CD4-positive, alpha-beta memory T cell (primary cell): ENCODE measurements around the gene PGLYRP1. TPM values are rescaled to one million over a fixed set of nuclear protein-coding genes. Genes with fewer than 3 reads are reported as not detected.

Experiments
- CTCF ChIA-PET: fragments of 350-600 bp; sonication (Branson Sonifier 250); formaldehyde crosslinking; loops from one replicate; lab custom pipeline; 2021; ENCODE audit warnings: inconsistent platforms; ENCODE audit not compliant: partially characterized antibody; lab: Charles Lee
- POLR2A ChIA-PET: fragments of 350-600 bp; sonication (Branson Sonifier 250); formaldehyde crosslinking; loops from one replicate; lab custom pipeline; 2021; ENCODE audit not compliant: partially characterized antibody; lab: Charles Lee
- DNase-seq, 5 donors: peaks; one replicate each; pipeline versions ENCODE4 v3.0.0 to v3.0.0-alpha.2; 2020 to 2022; ENCODE audit warnings: mixed read lengths in 1 of 5
- H3K27ac ChIP-seq: one replicate; pipeline ENCODE4 v1.7.0; 2013; ENCODE audit warnings: low read depth, low read length
- H3K27me3 ChIP-seq: 2 replicates; pipeline ENCODE4 v1.7.0; 2013; ENCODE audit warnings: mild to moderate bottlenecking, low read length, moderate library complexity; ENCODE audit not compliant: insufficient read depth
- H3K36me3 ChIP-seq: 2 replicates; pipeline ENCODE4 v1.7.0; 2013; ENCODE audit warnings: mild to moderate bottlenecking, low read length, moderate library complexity; ENCODE audit not compliant: insufficient read depth
- H3K4me1 ChIP-seq: 2 replicates; pipeline ENCODE4 v1.7.0; 2013; ENCODE audit warnings: mild to moderate bottlenecking, low read length, moderate library complexity; ENCODE audit not compliant: insufficient read depth
- H3K4me3 ChIP-seq, 2 donors: one replicate each; pipeline ENCODE4 v1.7.0; 2013; ENCODE audit warnings: low read length in 2 of 2, mild to moderate bottlenecking in 1 of 2
- H3K9me3 ChIP-seq, 2 donors: one replicate each; pipeline ENCODE4 v1.7.0; 2013; ENCODE audit warnings: low read length in 2 of 2, control low read depth in 1 of 2; ENCODE audit not compliant: control insufficient read depth in 1 of 2
- H3K27ac Mint-ChIP-seq, 7 donors: one replicate each; pipeline ENCODE4 v1.8.0; 2020 to 2021; ENCODE audit warnings: mixed read lengths in 7 of 7, mild to moderate bottlenecking in 6 of 7, inconsistent platforms in 3 of 7, moderate library complexity in 3 of 7
- H3K27me3 Mint-ChIP-seq, 2 donors: one replicate each; pipeline ENCODE4 v1.8.0; 2020 to 2021; ENCODE audit warnings: mixed read lengths in 2 of 2
- H3K36me3 Mint-ChIP-seq, 2 donors: one replicate each; pipeline ENCODE4 v1.8.0; 2020 to 2021; ENCODE audit warnings: mixed read lengths in 2 of 2, inconsistent platforms in 1 of 2, mild to moderate bottlenecking in 1 of 2
- H3K4me1 Mint-ChIP-seq, 4 donors: one replicate each; pipeline ENCODE4 v1.8.0; 2020 to 2021; ENCODE audit warnings: mixed read lengths in 4 of 4, mild to moderate bottlenecking in 1 of 4
- H3K4me3 Mint-ChIP-seq, 8 donors: one replicate each; pipeline ENCODE4 v1.8.0; 2020 to 2021; ENCODE audit warnings: mixed read lengths in 8 of 8, mild to moderate bottlenecking in 7 of 8, moderate library complexity in 6 of 8, inconsistent platforms in 3 of 8
- H3K9me3 Mint-ChIP-seq, 8 donors: one replicate each; pipeline ENCODE4 v1.8.0; 2020 to 2021; ENCODE audit warnings: mixed read lengths in 8 of 8, mild to moderate bottlenecking in 5 of 8, inconsistent platforms in 3 of 8, moderate library complexity in 1 of 8
- intact Hi-C: fragments of 100-400 bp; cut with micrococcal nuclease; formaldehyde crosslinking; loops from one replicate; pipeline ENCODE4 v1.15.1; 2023
- polyA plus RNA-seq, 2 donors: library from polyadenylated mRNA; unstranded; fragments of 300-500 nt; fragmentation: Illumina TruSeq; gene quantifications; one replicate each; pipeline ENCODE4 v1.2.3, GENCODE V29; 2021
- total RNA-seq, 2 experiments: library from RNA; stranded (reverse); gene quantifications; one replicate each; pipeline ENCODE4 v1.2.3, GENCODE V29; 2021

Gene PGLYRP1
- total and polyA plus RNA-seq, 4 experiments from 2014 or later = not detected

DNA sequence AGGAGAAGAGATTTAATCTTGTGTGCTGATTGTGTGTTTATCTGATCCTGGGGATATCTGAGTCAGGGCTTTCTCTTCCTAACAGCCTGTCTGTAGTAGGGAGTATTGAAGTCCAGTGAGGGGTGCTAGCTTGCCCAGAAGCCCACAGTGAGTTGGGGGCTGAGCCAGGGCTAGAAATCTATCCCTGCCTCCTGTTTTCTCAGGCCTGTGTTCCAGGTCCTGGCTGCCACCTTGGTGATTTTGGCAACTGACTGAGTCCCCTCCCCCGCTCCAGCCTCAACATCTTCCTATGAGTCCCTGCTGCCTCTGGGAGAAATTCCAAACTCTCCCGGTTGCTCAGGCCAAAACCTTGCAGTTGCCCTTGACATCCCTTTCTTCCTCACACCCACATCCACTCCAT is 41.5 kb downstream of the PGLYRP1 start:
- Histone ChIP-seq H3K4me1 (no peaks in the 10 kb centered on the region), H3K36me3 (no peaks in the 10 kb centered on the region), H3K9me3 (no peaks in the 10 kb centered on the region), H3K27me3 (no peaks in the 10 kb centered on the region), H3K4me3 (no peak overlapping the region), H3K27ac (no peak overlapping the region)
- peaks cover 17 to 29% of the 10 kb centered on the region in 2 donors for H3K27me3 Mint-ChIP-seq
- ChIA-PET CTCF (no interaction called here), POLR2A (no interaction called here)
- H3K4me1 Mint-ChIP-seq = no peaks in the 10 kb centered on the region
- no peak overlapping the region for H3K4me3 Mint-ChIP-seq
- no peaks in the 10 kb centered on the region for H3K36me3 Mint-ChIP-seq
- peaks cover 0 to 3% (median 0%) of the 10 kb centered on the region in 8 donors for H3K9me3 Mint-ChIP-seq
- DNase-seq = no peak
- intact Hi-C loops = no loop called here
- no peak overlapping the region for H3K27ac Mint-ChIP-seq

DNA sequence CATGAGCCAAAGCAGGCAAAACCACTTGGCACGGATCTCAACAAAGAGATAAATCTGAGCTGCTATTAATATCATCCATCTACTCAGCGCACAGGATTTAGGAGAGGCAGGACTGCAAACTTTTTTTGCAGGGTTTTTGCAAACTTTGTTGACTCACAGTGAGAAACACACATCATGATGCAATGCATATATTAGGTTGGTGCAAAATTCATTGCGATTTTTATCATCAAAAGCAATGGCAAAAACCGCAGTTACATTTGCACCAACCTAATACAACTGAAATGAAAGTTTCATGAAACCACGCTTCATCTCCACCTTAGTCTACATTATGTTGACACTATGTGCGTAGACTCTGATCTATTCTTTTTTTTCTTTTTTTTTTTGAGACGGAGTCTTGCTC is 44.7 kb downstream of the PGLYRP1 start:
- H3K4me3 Mint-ChIP-seq = no peak overlapping the region
- POLR2A ChIA-PET = no interaction called here
- no peaks in the 10 kb centered on the region for H3K36me3 Mint-ChIP-seq
- peaks cover 1 to 7% (median 3%) of the 10 kb centered on the region in 4 donors for H3K4me1 Mint-ChIP-seq
- no peak for DNase-seq
- Histone ChIP-seq H3K4me3 (no peak overlapping the region), H3K4me1 (peaks cover 7% of the 10 kb centered on the region), H3K36me3 (no peaks in the 10 kb centered on the region), H3K27ac (no peak overlapping the region), H3K27me3 (peaks cover 6% of the 10 kb centered on the region), H3K9me3 (no peaks in the 10 kb centered on the region)
- intact Hi-C loops = no loop called here
- peaks cover 28 to 46% of the 10 kb centered on the region in 2 donors for H3K27me3 Mint-ChIP-seq
- H3K27ac Mint-ChIP-seq = no peak overlapping the region
- no peaks in the 10 kb centered on the region for H3K9me3 Mint-ChIP-seq
- CTCF ChIA-PET = no interaction called here

DNA sequence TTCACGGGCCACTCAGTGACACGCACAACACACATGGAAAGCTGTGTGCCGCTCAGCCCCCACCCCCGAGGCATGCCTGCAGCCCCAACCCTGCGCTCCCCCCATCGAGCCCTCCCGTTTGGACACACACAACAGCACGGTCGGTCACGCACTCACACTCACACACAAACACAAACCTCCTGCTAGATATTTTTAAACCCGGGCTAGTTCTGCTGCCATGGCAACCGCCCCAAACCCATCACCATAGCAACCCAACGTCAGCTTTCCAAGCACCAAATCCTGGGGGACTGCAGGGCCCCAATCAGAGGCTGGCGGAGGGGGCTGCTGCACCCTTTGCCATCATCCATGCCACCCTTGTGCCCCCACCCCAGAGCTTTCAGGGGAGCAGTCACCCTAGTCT is 46.7 kb downstream of the PGLYRP1 start:
- H3K9me3 ChIP-seq = no peaks in the 10 kb centered on the region
- Mint-ChIP-seq H3K27me3 (peaks cover 39 to 51% of the 10 kb centered on the region in 2 donors), H3K27ac (peak overlapping the region in 1 of 7 donors; percentile 30), H3K4me1 (peaks cover 12 to 21% (median 15%) of the 10 kb centered on the region in 4 donors), H3K36me3 (no peaks in the 10 kb centered on the region), H3K9me3 (peaks cover 0 to 2% (median 0%) of the 10 kb centered on the region in 8 donors), H3K4me3 (no peak overlapping the region)
- H3K4me1 ChIP-seq = peaks cover 21% of the 10 kb centered on the region
- no peak overlapping the region for H3K4me3 ChIP-seq
- intact Hi-C loops = no loop called here
- no peak overlapping the region for H3K27ac ChIP-seq
- ChIA-PET POLR2A (no interaction called here), CTCF (no interaction called here)
- DNase-seq = no peak
- H3K36me3 ChIP-seq = no peaks in the 10 kb centered on the region
- peaks cover 21% of the 10 kb centered on the region for H3K27me3 ChIP-seq

DNA sequence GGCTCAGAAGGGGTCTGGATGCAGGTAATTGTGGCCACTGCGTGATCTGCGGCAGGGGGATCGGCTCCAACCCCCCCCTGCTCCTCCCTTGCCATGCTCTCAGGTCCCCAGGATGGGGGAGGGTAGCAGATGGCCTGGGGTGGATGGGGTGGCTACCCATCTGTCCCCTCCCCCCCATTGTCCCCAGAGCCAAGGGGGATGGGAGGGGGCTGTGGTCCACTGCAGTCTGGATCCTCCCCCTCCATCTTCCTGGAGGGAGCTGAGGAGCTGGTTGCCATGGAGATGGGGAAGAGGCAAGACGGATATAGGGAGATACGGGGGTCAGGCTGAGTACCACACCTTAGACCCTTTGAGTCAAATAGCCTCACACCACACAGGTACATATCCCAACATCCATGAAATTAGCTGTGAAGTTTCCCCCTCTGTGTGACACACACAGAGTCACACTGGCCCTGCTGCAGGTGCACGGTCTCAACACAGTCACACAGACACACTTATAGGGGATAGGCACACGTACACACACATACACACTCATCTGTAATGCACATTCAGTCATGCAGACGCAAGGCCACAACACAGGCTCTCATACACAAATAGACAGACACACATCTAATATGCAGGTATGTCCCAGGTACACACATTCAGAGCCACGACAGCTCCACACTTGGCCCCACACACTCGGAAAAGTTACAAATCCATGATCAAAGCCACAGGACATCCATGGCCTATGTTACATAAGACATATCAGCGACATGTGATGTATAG is 47.4 kb downstream of the PGLYRP1 start:
- peak overlapping the region in 1 of 7 donors; percentile 12 for H3K27ac Mint-ChIP-seq
- intact Hi-C loops = no loop called here
- no peak for DNase-seq
- H3K4me1 Mint-ChIP-seq = peaks cover 14 to 23% (median 18%) of the 10 kb centered on the region in 4 donors
- peaks cover 27% of the 10 kb centered on the region for H3K27me3 ChIP-seq
- H3K36me3 Mint-ChIP-seq = no peaks in the 10 kb centered on the region
- no peak overlapping the region for H3K27ac ChIP-seq
- POLR2A ChIA-PET = no interaction called here
- H3K4me3 Mint-ChIP-seq = peak overlapping the region in 1 of 8 donors; percentile 21
- H3K9me3 ChIP-seq = no peaks in the 10 kb centered on the region
- CTCF ChIA-PET = no interaction called here
- H3K4me1 ChIP-seq = peaks cover 24% of the 10 kb centered on the region
- no peaks in the 10 kb centered on the region for H3K36me3 ChIP-seq
- peaks cover 44 to 50% of the 10 kb centered on the region in 2 donors for H3K27me3 Mint-ChIP-seq
- no peak overlapping the region for H3K4me3 ChIP-seq
- H3K9me3 Mint-ChIP-seq = peaks cover 0 to 2% (median 0%) of the 10 kb centered on the region in 8 donors

DNA sequence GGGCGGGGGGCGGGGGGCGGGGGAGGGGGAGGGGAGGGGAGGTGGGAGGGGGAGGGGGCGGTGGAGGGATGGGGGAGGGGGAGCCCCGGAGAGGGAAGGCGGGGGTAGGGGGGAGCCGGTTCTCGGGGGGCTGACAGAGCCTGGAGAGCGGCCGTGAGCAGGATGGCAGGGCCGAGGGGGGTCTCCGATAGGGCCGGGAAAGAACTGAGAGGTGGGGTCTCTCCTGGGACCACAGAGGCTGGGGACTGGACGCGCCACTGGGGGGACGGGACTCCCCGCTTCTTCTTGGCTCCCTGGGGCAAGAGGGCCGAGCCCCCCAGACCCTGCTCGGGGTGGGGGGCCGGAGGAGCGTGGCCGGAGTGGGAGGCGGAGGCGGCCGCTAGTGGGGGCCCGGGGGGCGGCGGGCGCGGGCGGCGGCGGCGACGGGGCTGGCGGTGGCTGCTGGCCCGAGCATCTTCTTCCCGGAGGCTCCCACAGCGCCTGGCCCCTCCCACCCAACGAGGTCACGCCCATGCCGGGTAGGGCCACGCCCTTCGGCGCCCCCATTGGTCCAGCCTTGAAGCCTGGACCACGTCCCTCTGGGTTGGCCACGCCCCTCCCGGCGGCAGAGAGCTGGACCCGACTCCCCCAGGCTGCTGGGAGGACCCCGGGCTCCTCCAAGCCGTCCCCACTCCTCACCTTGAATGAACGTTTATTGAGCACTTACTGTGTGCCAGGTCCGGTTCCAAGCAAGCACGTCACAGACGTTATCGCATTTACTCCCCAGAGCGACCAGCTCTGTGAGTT is 49.1 kb downstream of the PGLYRP1 start, which contains the start of gene NOVA2:
Gene NOVA2 (minus strand): TSS at position 313 of the 786 bp plus-strand sequence. CDS start 514 bp downstream, outside the sequence.
- H3K4me3 ChIP-seq = no peak within 1 kb of the TSS
- intact Hi-C loops = no loop called here
- peaks cover 24% of the 10 kb centered on the region for H3K4me1 ChIP-seq
- H3K27ac Mint-ChIP-seq = peak within 1 kb of the TSS in 2 of 7 donors; percentile 27 to 54
- peaks cover 14 to 23% (median 18%) of the 10 kb centered on the region in 4 donors for H3K4me1 Mint-ChIP-seq
- no peaks in the 10 kb centered on the region for H3K36me3 Mint-ChIP-seq
- ChIA-PET CTCF (no interaction called here), POLR2A (interaction anchor here (1.2 kb wide), 1 partner anchor 71 kb away, joined by 3 read pairs; no protein-coding TSS in a partner anchor)
- DNase-seq = no peak
- H3K9me3 ChIP-seq = no peaks in the 10 kb centered on the region
- peaks cover 48 to 53% of the 10 kb centered on the region in 2 donors for H3K27me3 Mint-ChIP-seq
- H3K4me3 Mint-ChIP-seq = peak within 1 kb of the TSS in 7 of 8 donors; percentile 21 to 73 (median 52)
- peaks cover 27% of the 10 kb centered on the region for H3K27me3 ChIP-seq
- no peak within 1 kb of the TSS for H3K27ac ChIP-seq
- H3K36me3 ChIP-seq = no peaks in the 10 kb centered on the region
- H3K9me3 Mint-ChIP-seq = peaks cover 0 to 2% (median 0%) of the 10 kb centered on the region in 8 donors

DNA sequence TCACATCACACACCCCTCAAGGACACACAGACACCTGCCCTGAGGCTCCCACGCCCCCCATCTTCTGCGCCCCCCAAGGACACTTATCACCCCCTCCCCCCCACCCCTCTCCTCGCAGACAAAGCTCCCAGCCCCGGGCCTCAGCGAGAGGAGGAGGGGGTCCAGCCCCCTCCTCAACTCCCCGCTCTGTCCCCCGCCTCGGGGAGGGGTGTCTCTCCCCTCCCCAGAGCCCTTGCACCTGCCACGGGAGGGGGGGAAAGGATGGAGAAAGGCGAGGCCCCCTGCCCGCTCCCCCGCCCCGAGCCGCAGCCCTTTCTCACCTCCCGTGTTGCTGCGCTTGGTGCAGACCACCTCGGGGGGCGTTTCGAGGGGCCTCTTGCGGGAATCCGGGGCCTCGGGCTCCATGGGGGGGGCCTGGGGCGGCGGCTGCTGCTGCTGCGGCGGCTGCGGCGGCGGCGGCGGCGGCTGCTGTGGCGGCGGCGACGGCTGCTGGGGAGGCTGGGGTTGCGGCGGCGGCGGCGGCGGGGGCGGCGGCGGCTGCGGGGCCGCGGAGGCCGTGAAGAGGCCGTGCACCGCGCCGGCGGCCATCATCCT is 49.8 kb downstream of the PGLYRP1 start:
- H3K4me1 ChIP-seq = peaks cover 24% of the 10 kb centered on the region
- intact Hi-C loops = no loop called here
- H3K27ac Mint-ChIP-seq = peak overlapping the region in 1 of 7 donors; percentile 26
- H3K4me3 Mint-ChIP-seq = peak overlapping the region in 3 of 8 donors; percentile 29 to 52 (median 43)
- H3K36me3 ChIP-seq = no peaks in the 10 kb centered on the region
- H3K9me3 Mint-ChIP-seq = peaks cover 0 to 4% (median 0%) of the 10 kb centered on the region in 8 donors
- H3K9me3 ChIP-seq = no peaks in the 10 kb centered on the region
- peaks cover 14 to 23% (median 18%) of the 10 kb centered on the region in 4 donors for H3K4me1 Mint-ChIP-seq
- no peak overlapping the region for H3K4me3 ChIP-seq
- H3K36me3 Mint-ChIP-seq = no peaks in the 10 kb centered on the region
- peaks cover 27% of the 10 kb centered on the region for H3K27me3 ChIP-seq
- CTCF ChIA-PET = no interaction called here
- no peak for DNase-seq
- H3K27me3 Mint-ChIP-seq = peaks cover 48 to 59% of the 10 kb centered on the region in 2 donors
- POLR2A ChIA-PET = no interaction called here
- no peak overlapping the region for H3K27ac ChIP-seq
